ENCODE data around the gene KRTAP1-5.

The KRTAP1-5 gene

GRCh38 chr17:41012326-41013120, 14.5 kb downstream of the KRTAP1-5 start:
- TF ChIP-seq CTCF (IDR thresholded peaks at IDR 0.05; ENCODE audit: insufficient read depth, low read depth, low read length, missing control alignments) = no peak
- DNase-seq (ENCODE audit: low read depth) = no peak
- no peak overlapping the region for H3K4me3 ChIP-seq (ENCODE audit: low read depth, low read length)

GRCh38 chr17:41010441-41010840, 16.6 kb downstream of the KRTAP1-5 start:
- no peak overlapping the region for H3K4me3 ChIP-seq (ENCODE audit: low read depth, low read length)
- no peak for DNase-seq (ENCODE audit: low read depth)
- no peak for TF ChIP-seq CTCF (IDR thresholded peaks at IDR 0.05; ENCODE audit: insufficient read depth, low read depth, low read length, missing control alignments)

GRCh38 chr17:41009936-41010335, 17.1 kb downstream of the KRTAP1-5 start:
- H3K4me3 ChIP-seq (ENCODE audit: low read depth, low read length) = no peak overlapping the region
- no peak for DNase-seq (ENCODE audit: low read depth)
- TF ChIP-seq CTCF (IDR thresholded peaks at IDR 0.05; ENCODE audit: insufficient read depth, low read depth, low read length, missing control alignments) = no peak

GRCh38 chr17:41009301-41009760, 17.7 kb downstream of the KRTAP1-5 start:
- H3K4me3 ChIP-seq (ENCODE audit: low read depth, low read length) = no peak overlapping the region
- TF ChIP-seq CTCF (IDR thresholded peaks at IDR 0.05; ENCODE audit: insufficient read depth, low read depth, low read length, missing control alignments) = no peak
- DNase-seq (ENCODE audit: low read depth) = no peak

GRCh38 chr17:41008811-41009210, 18.2 kb downstream of the KRTAP1-5 start, which contains the start of gene KRTAP3-1:
TSS of gene KRTAP3-1 (minus strand) at chr17:41009128. CDS start at chr17:41009074, 54 bp downstream.
- no peak for TF ChIP-seq CTCF (IDR thresholded peaks at IDR 0.05; ENCODE audit: insufficient read depth, low read depth, low read length, missing control alignments)
- no peak within 1 kb of the TSS for H3K4me3 ChIP-seq (ENCODE audit: low read depth, low read length)
- no peak for DNase-seq (ENCODE audit: low read depth)

- H3K4me3 ChIP-seq (ENCODE audit: low read depth, low read length) = no peak overlapping the region
- DNase-seq (ENCODE audit: low read depth) = no peak
- TF ChIP-seq CTCF (IDR thresholded peaks at IDR 0.05; ENCODE audit: insufficient read depth, low read depth, low read length, missing control alignments) = no peak
Measured at GRCh38 chr17:41004397-41004796, 22.6 kb downstream of the KRTAP1-5 start.

Data from GM12865 (cell line).